Lower leg skin (tissue), 3 donors: Measurements from ENCODE around the gene TMEM37.

Experiments used
- POLR2A ChIP-seq, 2 donors: fragments of 450-650 bp; IDR thresholded peaks; one replicate each; pipeline ENCODE4 v1.6.1; 2016 to 2017; ENCODE audit warnings: antibody characterized with exemption in 2 of 2, mild to moderate bottlenecking in 1 of 2, moderate library complexity in 1 of 2
- TF ChIP-seq, protein P1 (sequence below), 3 donors: fragments of 450-650 bp; IDR thresholded peaks; one replicate each; pipeline ENCODE4 v1.5.1; 2016; ENCODE audit warnings: antibody characterized with exemption in 3 of 3, mild to moderate bottlenecking in 3 of 3, moderate library complexity in 2 of 3

- no peak for TF ChIP-seq POLR2A (IDR thresholded peaks at IDR 0.05)
- TF ChIP-seq, protein P1, sequence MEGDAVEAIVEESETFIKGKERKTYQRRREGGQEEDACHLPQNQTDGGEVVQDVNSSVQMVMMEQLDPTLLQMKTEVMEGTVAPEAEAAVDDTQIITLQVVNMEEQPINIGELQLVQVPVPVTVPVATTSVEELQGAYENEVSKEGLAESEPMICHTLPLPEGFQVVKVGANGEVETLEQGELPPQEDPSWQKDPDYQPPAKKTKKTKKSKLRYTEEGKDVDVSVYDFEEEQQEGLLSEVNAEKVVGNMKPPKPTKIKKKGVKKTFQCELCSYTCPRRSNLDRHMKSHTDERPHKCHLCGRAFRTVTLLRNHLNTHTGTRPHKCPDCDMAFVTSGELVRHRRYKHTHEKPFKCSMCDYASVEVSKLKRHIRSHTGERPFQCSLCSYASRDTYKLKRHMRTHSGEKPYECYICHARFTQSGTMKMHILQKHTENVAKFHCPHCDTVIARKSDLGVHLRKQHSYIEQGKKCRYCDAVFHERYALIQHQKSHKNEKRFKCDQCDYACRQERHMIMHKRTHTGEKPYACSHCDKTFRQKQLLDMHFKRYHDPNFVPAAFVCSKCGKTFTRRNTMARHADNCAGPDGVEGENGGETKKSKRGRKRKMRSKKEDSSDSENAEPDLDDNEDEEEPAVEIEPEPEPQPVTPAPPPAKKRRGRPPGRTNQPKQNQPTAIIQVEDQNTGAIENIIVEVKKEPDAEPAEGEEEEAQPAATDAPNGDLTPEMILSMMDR (IDR thresholded peaks at IDR 0.05) = no peak
Observed at GRCh38 chr2:119462574-119462973, 30.9 kb downstream of the TMEM37 start.
